NK-92 (cell line): ENCODE data around the gene GJB1.

Source experiments
- DNase-seq: peaks from one replicate; lab custom pipeline; 2025; ENCODE audit not compliant: unreplicated experiment; lab: John Stamatoyannopoulos, UW

Gene GJB1

GRCh38 chrX:71214604-71215337 is 8.3 kb upstream of the GJB1 start:
- DNase-seq, result no peak

DNA sequence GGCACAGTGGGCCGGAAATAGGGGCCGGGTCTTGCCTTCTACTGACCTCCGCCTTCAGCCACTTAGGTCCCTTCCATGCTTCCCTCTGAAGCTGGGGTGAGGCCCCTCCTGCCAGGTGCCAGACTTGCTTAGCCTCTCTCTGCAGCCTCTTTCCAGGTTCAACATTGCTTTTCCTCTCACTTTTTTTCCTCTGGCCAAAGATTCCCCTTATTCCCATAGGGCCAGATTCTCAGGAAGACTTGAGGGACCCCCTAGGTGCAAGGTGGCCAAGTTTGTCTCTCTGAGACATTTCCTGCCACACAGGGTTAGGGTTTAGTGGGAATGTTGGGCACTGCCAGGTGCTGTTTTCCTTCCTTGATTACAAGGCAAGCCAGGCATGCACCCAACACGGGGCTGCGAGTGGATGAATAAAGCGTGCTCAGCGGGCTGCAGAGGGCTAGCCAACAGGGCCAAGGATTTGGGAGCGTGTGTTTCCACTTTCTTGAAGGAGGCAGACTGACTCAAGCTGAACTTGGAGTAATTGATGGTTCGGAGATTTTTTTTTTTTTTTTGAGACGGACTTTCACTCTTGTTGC is 7.6 kb upstream of the GJB1 start:
- DNase-seq, result no peak

GRCh38 chrX:71216485-71216884 is 6.5 kb upstream of the GJB1 start:
- DNase-seq, result no peak

DNA sequence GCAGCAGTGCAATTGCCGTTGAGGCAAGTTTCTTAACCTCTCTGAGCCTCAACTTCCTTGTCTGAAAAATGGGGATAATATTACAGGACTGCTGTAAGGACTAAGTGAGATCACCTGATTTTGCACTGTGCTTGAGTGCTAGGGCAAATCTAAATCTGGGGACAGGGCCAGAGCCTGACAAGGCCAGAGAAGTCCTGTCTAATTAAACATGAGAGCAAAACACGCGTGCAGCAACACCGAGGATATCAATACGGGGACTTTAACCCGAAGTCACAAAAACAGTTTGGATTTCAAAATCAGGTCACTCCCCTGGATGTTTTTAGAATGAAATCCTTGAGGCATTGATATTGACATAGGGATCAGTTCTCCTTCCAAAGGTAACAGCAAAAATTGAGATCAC is 5.7 kb upstream of the GJB1 start:
- no peak for DNase-seq

GRCh38 chrX:71221145-71221544 is 1.9 kb upstream of the GJB1 start:
- no peak for DNase-seq

DNA sequence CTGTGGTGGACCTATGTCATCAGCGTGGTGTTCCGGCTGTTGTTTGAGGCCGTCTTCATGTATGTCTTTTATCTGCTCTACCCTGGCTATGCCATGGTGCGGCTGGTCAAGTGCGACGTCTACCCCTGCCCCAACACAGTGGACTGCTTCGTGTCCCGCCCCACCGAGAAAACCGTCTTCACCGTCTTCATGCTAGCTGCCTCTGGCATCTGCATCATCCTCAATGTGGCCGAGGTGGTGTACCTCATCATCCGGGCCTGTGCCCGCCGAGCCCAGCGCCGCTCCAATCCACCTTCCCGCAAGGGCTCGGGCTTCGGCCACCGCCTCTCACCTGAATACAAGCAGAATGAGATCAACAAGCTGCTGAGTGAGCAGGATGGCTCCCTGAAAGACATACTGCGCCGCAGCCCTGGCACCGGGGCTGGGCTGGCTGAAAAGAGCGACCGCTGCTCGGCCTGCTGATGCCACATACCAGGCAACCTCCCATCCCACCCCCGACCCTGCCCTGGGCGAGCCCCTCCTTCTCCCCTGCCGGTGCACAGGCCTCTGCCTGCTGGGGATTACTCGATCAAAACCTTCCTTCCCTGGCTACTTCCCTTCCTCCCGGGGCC is 1.2 kb downstream of the GJB1 start:
- no peak for DNase-seq

GRCh38 chrX:71225009-71225408 is 2.0 kb downstream of the GJB1 start:
- DNase-seq, result no peak

GRCh38 chrX:71225676-71226075 is 2.7 kb downstream of the GJB1 start:
- no peak for DNase-seq

GRCh38 chrX:71227370-71228062 is 4.5 kb downstream of the GJB1 start:
- DNase-seq, result no peak

DNA sequence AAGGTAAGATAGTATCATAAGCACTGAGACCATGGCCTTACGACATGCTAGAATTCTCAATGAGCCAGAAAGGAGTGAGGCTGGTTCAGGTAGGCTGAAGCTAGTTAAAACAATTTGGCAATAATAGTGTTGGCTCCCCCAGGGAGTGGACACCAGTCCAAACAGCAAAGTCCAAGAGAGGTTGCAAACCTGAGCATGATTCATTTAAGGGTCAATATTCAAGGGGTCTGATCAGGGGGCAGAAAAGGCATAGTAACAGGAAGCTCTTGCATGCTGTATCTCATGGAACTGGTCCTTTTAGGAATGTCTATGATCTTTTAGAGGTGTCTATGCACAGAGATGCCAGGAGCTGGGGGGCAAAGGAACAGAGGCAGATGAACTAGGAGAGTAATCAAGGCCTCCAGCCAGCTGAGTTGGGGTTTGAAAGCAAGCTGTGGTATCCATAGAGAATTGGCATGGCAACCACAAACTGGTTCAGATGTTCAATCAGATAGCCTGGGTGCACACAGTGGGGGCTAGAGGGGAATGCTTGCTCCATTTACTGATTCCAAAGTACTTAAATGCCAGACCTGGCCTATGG is 5.1 kb downstream of the GJB1 start:
- DNase-seq, result no peak

GRCh38 chrX:71235482-71235881 is 12.5 kb downstream of the GJB1 start:
- DNase-seq, result no peak

DNA sequence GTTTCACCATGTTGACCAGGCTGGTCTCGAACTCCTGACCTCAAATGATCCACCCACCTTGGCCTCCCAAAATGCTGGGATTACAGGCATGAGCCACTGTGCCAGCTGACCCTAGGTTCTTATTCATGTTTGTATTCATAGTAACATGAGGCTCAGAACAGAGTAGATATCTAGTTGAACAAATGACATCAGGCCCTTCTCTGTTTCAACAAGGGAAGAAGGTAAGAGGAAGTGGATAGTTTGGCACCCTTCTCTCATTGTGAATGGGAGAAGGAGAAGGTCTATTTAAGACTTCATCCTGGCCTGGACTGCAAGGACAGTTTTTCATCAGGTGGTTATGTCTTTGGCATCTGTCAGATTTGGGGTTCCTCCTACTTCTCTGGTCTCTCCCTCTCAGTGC is 13.8 kb downstream of the GJB1 start:
- no peak for DNase-seq

DNA sequence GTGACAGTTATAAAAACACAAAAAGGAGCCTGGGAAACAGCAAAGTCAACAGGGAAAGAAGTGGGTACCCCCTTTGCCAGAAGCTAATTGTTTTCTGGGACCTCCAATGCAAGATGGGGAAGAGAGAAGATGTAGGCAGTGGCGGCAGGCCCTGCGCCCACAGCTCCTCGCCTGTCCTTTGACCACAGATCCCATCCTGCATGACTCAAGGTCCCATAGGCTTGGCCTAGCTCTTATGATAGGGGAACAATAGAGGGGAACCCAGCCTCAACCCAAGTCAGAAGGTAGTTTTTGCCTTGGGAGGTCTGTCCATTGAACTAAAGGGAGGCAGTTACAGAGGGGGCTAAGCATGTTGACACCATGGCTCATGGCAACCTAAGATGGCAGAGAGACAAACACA is 16.8 kb downstream of the GJB1 start:
- DNase-seq, result no peak

- DNase-seq, result no peak
Measured at GRCh38 chrX:71241301-71241700, 18.3 kb downstream of the GJB1 start.

DNA sequence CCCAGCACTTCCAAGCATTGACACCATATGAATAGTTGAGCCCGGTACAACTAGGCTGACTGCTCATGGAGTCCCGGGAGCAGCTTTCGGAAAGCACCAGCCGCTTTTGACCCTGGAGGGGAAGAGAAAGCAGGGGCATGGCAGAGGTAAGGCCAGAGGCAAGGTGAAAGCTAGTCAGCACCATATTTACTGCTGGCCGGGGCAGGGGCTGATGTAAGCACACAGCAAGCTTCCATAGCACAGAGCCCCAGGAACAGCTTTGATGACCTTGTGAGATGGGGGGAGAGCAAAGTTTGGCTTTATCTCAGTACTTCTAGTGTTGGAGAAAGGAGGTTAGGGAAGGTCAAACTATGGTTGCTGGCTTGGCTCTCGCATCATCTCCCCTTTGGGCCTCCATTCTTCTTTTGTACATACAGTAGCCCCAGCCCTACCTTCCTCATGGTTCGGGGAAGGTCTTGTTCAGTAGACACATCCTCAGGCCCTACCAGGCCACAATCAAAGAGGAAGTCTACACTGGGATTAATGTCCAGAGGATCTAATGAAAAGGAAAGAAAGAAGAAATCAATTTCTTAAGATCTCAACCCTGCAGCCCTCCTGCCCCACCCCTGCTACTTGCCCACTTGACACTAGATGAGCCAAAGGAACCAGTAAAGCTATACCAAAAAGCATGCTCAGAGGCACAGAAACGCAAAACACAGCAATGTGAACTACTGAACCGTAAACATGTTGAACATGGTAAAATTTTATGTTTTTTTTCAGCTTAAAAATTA is 21.5 kb downstream of the GJB1 start:
- DNase-seq, result no peak

GRCh38 chrX:71245159-71245558 is 22.1 kb downstream of the GJB1 start:
- DNase-seq, result no peak

DNA sequence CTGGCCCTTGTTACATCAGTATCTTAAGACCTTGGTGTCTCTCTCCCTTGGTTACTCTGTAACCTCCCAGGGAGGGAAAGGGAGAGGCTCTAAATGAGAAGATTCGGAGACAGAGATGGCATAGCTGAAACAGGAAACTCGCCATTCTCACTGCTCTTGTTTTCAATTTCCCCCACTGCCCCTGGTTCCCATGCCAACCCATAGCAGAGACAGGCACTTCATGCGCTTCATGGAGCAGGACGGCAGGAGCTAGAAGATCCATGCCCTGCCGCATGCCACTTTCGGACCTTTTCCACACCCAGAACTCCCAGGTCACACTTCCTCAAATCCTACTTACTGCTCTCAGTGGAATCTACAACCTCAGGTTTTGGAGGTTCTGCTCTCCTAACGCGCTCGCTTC is 27.8 kb downstream of the GJB1 start:
- no peak for DNase-seq

GRCh38 chrX:71251466-71251973 is 28.5 kb downstream of the GJB1 start:
- no peak for DNase-seq

GRCh38 chrX:71252221-71252620 is 29.2 kb downstream of the GJB1 start:
- DNase-seq, result no peak

- no peak for DNase-seq
Measured at GRCh38 chrX:71253253-71254091, 30.4 kb downstream of the GJB1 start.
